ENCODE data around the gene STK32C. TPM values are rescaled to one million over a fixed set of nuclear protein-coding genes. Genes with fewer than 3 reads are reported as not detected.

STK32C gene
- total RNA-seq, 1 donor from 2014 or later, result 69.2 TPM

- peak; percentile 50 for DNase-seq
- Mint-ChIP-seq H3K9me3 (ENCODE audit: unreplicated experiment) (peaks cover 23% of the 10 kb centered on the region), H3K27me3 (ENCODE audit: unreplicated experiment) (peaks cover 12% of the 10 kb centered on the region), H3K27ac (ENCODE audit: unreplicated experiment) (peak overlapping the region; percentile 68), H3K36me3 (ENCODE audit: unreplicated experiment) (peaks cover 9% of the 10 kb centered on the region), H3K4me3 (ENCODE audit: unreplicated experiment) (no peak overlapping the region), H3K4me1 (ENCODE audit: low read depth, unreplicated experiment) (peaks cover 30% of the 10 kb centered on the region)
- TF ChIP-seq CTCF (IDR thresholded peaks at IDR 0.05; ENCODE audit: partially characterized antibody, unreplicated experiment), result no peak
Observed at GRCh38 chr10:132283604-132284382, 24.0 kb downstream of the STK32C start.

- H3K9me3 Mint-ChIP-seq (ENCODE audit: unreplicated experiment), result peaks cover 25% of the 10 kb centered on the region
- H3K36me3 Mint-ChIP-seq (ENCODE audit: unreplicated experiment), result peaks cover 3% of the 10 kb centered on the region
- peaks cover 14% of the 10 kb centered on the region for H3K27me3 Mint-ChIP-seq (ENCODE audit: unreplicated experiment)
- peak; percentile 51 for DNase-seq
- peaks cover 36% of the 10 kb centered on the region for H3K4me1 Mint-ChIP-seq (ENCODE audit: low read depth, unreplicated experiment)
- H3K27ac Mint-ChIP-seq (ENCODE audit: unreplicated experiment), result peak overlapping the region; percentile 84
- peak overlapping the region; percentile 56 for H3K4me3 Mint-ChIP-seq (ENCODE audit: unreplicated experiment)
- no peak for TF ChIP-seq CTCF (IDR thresholded peaks at IDR 0.05; ENCODE audit: partially characterized antibody, unreplicated experiment)
Observed at GRCh38 chr10:132282667-132283603, 24.8 kb downstream of the STK32C start.

- H3K27me3 Mint-ChIP-seq (ENCODE audit: unreplicated experiment), result peaks cover 14% of the 10 kb centered on the region
- H3K9me3 Mint-ChIP-seq (ENCODE audit: unreplicated experiment), result peaks cover 28% of the 10 kb centered on the region
- H3K4me3 Mint-ChIP-seq (ENCODE audit: unreplicated experiment), result peak overlapping the region; percentile 56
- H3K27ac Mint-ChIP-seq (ENCODE audit: unreplicated experiment), result peak overlapping the region; percentile 84
- TF ChIP-seq CTCF (IDR thresholded peaks at IDR 0.05; ENCODE audit: partially characterized antibody, unreplicated experiment), result no peak
- H3K4me1 Mint-ChIP-seq (ENCODE audit: low read depth, unreplicated experiment), result peaks cover 41% of the 10 kb centered on the region
- H3K36me3 Mint-ChIP-seq (ENCODE audit: unreplicated experiment), result no peaks in the 10 kb centered on the region
- peak; percentile 74 for DNase-seq
Observed at GRCh38 chr10:132281915-132282666, 25.7 kb downstream of the STK32C start.

GRCh38 chr10:132280646-132281074, 27.1 kb downstream of the STK32C start:
- TF ChIP-seq CTCF (IDR thresholded peaks at IDR 0.05; ENCODE audit: partially characterized antibody, unreplicated experiment), result no peak
- no peak for DNase-seq
- Mint-ChIP-seq H3K27ac (ENCODE audit: unreplicated experiment) (no peak overlapping the region), H3K9me3 (ENCODE audit: unreplicated experiment) (peaks cover 30% of the 10 kb centered on the region), H3K27me3 (ENCODE audit: unreplicated experiment) (peaks cover 16% of the 10 kb centered on the region), H3K4me3 (ENCODE audit: unreplicated experiment) (no peak overlapping the region), H3K36me3 (ENCODE audit: unreplicated experiment) (no peaks in the 10 kb centered on the region), H3K4me1 (ENCODE audit: low read depth, unreplicated experiment) (peaks cover 43% of the 10 kb centered on the region)

Data from glutamatergic neuron (in vitro differentiated cells).